H9 (cell line): Measurements from ENCODE around the gene ZNF638. TPM values are rescaled to one million over a fixed set of nuclear protein-coding genes. Genes with fewer than 3 reads are reported as not detected.

Experiments
- DNase-seq: peaks from one replicate; pipeline ENCODE4 v3.0.0-alpha.2; 2017
- H2AFZ ChIP-seq: one replicate; pipeline ENCODE4 v1.6.1; 2013; ENCODE audit warnings: mild to moderate bottlenecking, low read length, control low read depth, moderate library complexity
- H2AK5ac ChIP-seq: 2 replicates; pipeline ENCODE4 v1.6.1; 2013; ENCODE audit warnings: low read length, control low read depth, mixed read lengths; ENCODE audit not compliant: insufficient read length
- H2BK120ac ChIP-seq: one replicate; pipeline ENCODE4 v1.6.1; 2013; ENCODE audit warnings: low read depth, mild to moderate bottlenecking, low read length, control low read depth, inconsistent platforms; ENCODE audit not compliant: poor library complexity, severe bottlenecking
- H2BK12ac ChIP-seq: 2 replicates; pipeline ENCODE4 v1.6.1; 2013; ENCODE audit warnings: low read length, control low read depth, mixed read lengths, low read depth; ENCODE audit not compliant: insufficient read length
- H2BK15ac ChIP-seq: 2 replicates; pipeline ENCODE4 v1.6.1; 2013; ENCODE audit warnings: low read depth, low read length, control low read depth
- H2BK20ac ChIP-seq: one replicate; pipeline ENCODE4 v1.6.1; 2013; ENCODE audit warnings: low read depth, mild to moderate bottlenecking, low read length, control low read depth, inconsistent platforms; ENCODE audit not compliant: poor library complexity, severe bottlenecking
- H2BK5ac ChIP-seq: 2 replicates; pipeline ENCODE4 v1.6.1; 2013; ENCODE audit warnings: low read length, control low read depth, mixed read lengths; ENCODE audit not compliant: insufficient read length
- H3K14ac ChIP-seq: 2 replicates; pipeline ENCODE4 v1.6.1; 2013; ENCODE audit warnings: low read length, control low read depth; ENCODE audit not compliant: insufficient read depth
- H3K18ac ChIP-seq: 2 replicates; pipeline ENCODE4 v1.6.1; 2013; ENCODE audit warnings: low read depth, mild to moderate bottlenecking, mixed read lengths, low read length, control low read depth; ENCODE audit not compliant: insufficient read length
- H3K23ac ChIP-seq: 2 replicates; pipeline ENCODE4 v1.6.1; 2013; ENCODE audit warnings: low read length, control low read depth, mixed read lengths, low read depth; ENCODE audit not compliant: insufficient read length
- H3K23me2 ChIP-seq: 2 replicates; pipeline ENCODE4 v1.6.1; 2013; ENCODE audit warnings: low read depth, mild to moderate bottlenecking, mixed read lengths, low read length, control low read depth; ENCODE audit not compliant: insufficient read length, poor library complexity, severe bottlenecking
- H3K27ac ChIP-seq: 2 replicates; pipeline ENCODE4 v1.5.1; 2013; ENCODE audit warnings: low read length, control low read depth, mixed read lengths, low read depth; ENCODE audit not compliant: insufficient read length
- H3K27me3 ChIP-seq: 2 replicates; pipeline ENCODE4 v1.6.1; 2013; ENCODE audit warnings: low read length, control low read depth, inconsistent platforms; ENCODE audit not compliant: insufficient read depth
- H3K4ac ChIP-seq: 2 replicates; pipeline ENCODE4 v1.6.1; 2013; ENCODE audit warnings: low read depth, mild to moderate bottlenecking, control low read depth, inconsistent platforms, low read length, moderate library complexity
- H3K4me1 ChIP-seq: 2 replicates; pipeline ENCODE4 v1.6.1; 2013; ENCODE audit warnings: low read length, control low read depth, inconsistent platforms; ENCODE audit not compliant: insufficient read depth
- H3K4me2 ChIP-seq: 2 replicates; pipeline ENCODE4 v1.6.1; 2013; ENCODE audit warnings: low read length, control low read depth, mixed read lengths; ENCODE audit not compliant: insufficient read length, insufficient read depth
- H3K56ac ChIP-seq: 2 replicates; pipeline ENCODE4 v1.6.1; 2013; ENCODE audit warnings: low read depth, mild to moderate bottlenecking, mixed read lengths, low read length, control low read depth; ENCODE audit not compliant: insufficient read length
- H3K79me1 ChIP-seq: 2 replicates; pipeline ENCODE4 v1.6.1; 2013; ENCODE audit warnings: low read depth, mild to moderate bottlenecking, moderate library complexity, low read length, control low read depth, inconsistent platforms; ENCODE audit not compliant: insufficient read depth, poor library complexity, severe bottlenecking
- H3K79me2 ChIP-seq: 2 replicates; pipeline ENCODE4 v1.6.1; 2013; ENCODE audit warnings: low read length, control low read depth, inconsistent platforms; ENCODE audit not compliant: insufficient read depth
- H3K9ac ChIP-seq: 2 replicates; pipeline ENCODE4 v1.6.1; 2013; ENCODE audit warnings: low read length, control low read depth, mixed read lengths; ENCODE audit not compliant: insufficient read length; ENCODE audit errors: extremely low read depth
- H3K9me3 ChIP-seq: one replicate; pipeline ENCODE4 v1.6.1; 2013; ENCODE audit warnings: low read depth, low read length, inconsistent platforms; ENCODE audit not compliant: control insufficient read depth
- H3T11ph ChIP-seq: one replicate; pipeline ENCODE4 v1.6.1; 2013; ENCODE audit warnings: mild to moderate bottlenecking, low read length, control low read depth, inconsistent platforms
- H4K20me1 ChIP-seq: one replicate; pipeline ENCODE4 v1.6.1; 2013; ENCODE audit not compliant: control insufficient read depth, insufficient read length, insufficient read depth
- H4K5ac ChIP-seq: 2 replicates; pipeline ENCODE4 v1.6.1; 2013; ENCODE audit warnings: low read depth, mild to moderate bottlenecking, mixed read lengths, low read length, control low read depth; ENCODE audit not compliant: insufficient read length
- H4K8ac ChIP-seq: replicated peaks from 2 replicates; pipeline ENCODE4 v1.6.1; 2013; ENCODE audit warnings: low read length, control low read depth, mixed read lengths, low read depth; ENCODE audit not compliant: insufficient read length
- H4K91ac ChIP-seq: 2 replicates; pipeline ENCODE4 v1.6.1; 2013; ENCODE audit warnings: low read depth, mild to moderate bottlenecking, moderate library complexity, mixed read lengths, low read length, control low read depth; ENCODE audit not compliant: insufficient read length
- H3K27ac Mint-ChIP-seq, 3 experiments: 2 replicates in 2 of 3; 3 replicates in 1 of 3; pipeline ENCODE4 v1.8.0; 2020 to 2021; ENCODE audit warnings: mixed read lengths in 3 of 3, mild to moderate bottlenecking in 1 of 3, moderate library complexity in 1 of 3
- H3K27me3 Mint-ChIP-seq: 2 replicates; pipeline ENCODE4 v1.8.0; 2021; ENCODE audit warnings: low read depth, mild to moderate bottlenecking, moderate library complexity, mixed read lengths
- H3K36me3 Mint-ChIP-seq, 3 experiments: 2 replicates in 2 of 3; 3 replicates in 1 of 3; pipeline ENCODE4 v1.8.0; 2020 to 2021; ENCODE audit warnings: low read depth in 3 of 3, mixed read lengths in 3 of 3; ENCODE audit not compliant: insufficient read depth in 1 of 3
- H3K4me1 Mint-ChIP-seq, 2 experiments: 2 replicates each; pipeline ENCODE4 v1.8.0; 2020; ENCODE audit warnings: mixed read lengths in 2 of 2
- H3K4me3 Mint-ChIP-seq, 2 experiments: 2 replicates in 1 of 2; 3 replicates in 1 of 2; pipeline ENCODE4 v1.8.0; 2020 to 2021; ENCODE audit warnings: mild to moderate bottlenecking in 2 of 2, mixed read lengths in 2 of 2, moderate library complexity in 1 of 2
- H3K9me3 Mint-ChIP-seq, 2 experiments: 2 replicates in 1 of 2; 3 replicates in 1 of 2; pipeline ENCODE4 v1.8.0; 2020; ENCODE audit warnings: mild to moderate bottlenecking in 2 of 2, mixed read lengths in 2 of 2, moderate library complexity in 1 of 2
- WGBS: extraction: QIAGEN DNeasy Blood & Tissue Kit; methylation state at CpG from one replicate; pipeline ENCODE4 v1.1.7; 2013; ENCODE audit warnings: missing lambda C conversion rate, low lambda C conversion rate, mixed read lengths; ENCODE audit not compliant: insufficient read length; ENCODE audit errors: extremely low coverage; 5-methylcytosine and 5-hydroxymethylcytosine counted together
- total RNA-seq: library from RNA; stranded (reverse); gene quantifications from 2 replicates; pipeline ENCODE4 v1.2.1, GENCODE V29; 2021
- TF ChIP-seq, protein P1 (sequence below): fragments of 200-600 bp; sonication (generic); conservative IDR thresholded peaks from 3 replicates; pipeline ENCODE4 v1.8.0; 2021; ENCODE audit warnings: antibody characterized with exemption, mild to moderate bottlenecking

Gene ZNF638
- total RNA-seq, 1 experiment from 2014 or later: 146 TPM

DNA sequence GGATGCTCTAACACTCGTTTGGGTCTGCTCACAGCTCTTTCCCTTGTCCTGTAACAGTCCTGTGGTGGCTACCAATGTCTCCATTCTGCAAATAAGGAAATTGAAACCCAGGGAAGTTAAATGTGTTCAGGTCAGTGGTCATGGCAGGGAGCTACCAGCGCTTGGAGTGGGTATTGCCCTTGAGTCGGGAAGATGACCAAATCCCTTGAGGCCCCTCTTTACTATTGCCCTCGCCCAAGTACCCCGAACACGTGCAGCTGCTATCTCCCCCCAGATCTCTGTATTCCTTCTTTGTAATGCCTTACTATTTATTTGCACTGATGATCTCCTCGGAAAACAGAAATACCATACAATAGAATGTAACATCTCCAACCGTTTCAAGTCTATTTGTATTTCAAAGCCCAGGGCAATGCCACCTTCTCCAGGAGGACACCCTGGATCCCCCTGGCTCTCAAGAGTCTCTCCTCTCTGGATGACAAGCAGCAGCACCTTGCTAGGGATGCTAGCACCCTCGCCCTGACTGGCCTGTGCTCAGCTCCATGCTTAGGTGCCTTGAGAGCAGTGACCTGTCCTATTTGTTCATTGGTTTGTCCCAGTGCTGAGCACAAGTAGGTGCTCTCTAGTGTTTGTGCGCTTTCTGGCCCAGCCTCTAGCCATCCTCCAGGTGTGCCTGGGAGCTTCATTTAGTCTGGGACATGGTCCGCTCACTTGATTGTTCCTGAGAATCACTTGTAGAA, 136.9 kb downstream of the ZNF638 start:
- H2BK20ac ChIP-seq: no peak overlapping the region
- no peak overlapping the region for H3K14ac ChIP-seq
- no peak overlapping the region for H4K91ac ChIP-seq
- no peak overlapping the region for H2BK15ac ChIP-seq
- H3K9ac ChIP-seq: no peak overlapping the region
- H2AK5ac ChIP-seq: no peak overlapping the region
- no peak overlapping the region for H3K4ac ChIP-seq
- H3K4me1 ChIP-seq: no peaks in the 10 kb centered on the region; the same call in 1 of the 2 replicates
- no peak overlapping the region for H3K4me2 ChIP-seq
- peaks cover 10 to 11% of the 10 kb centered on the region in 2 experiments for H3K4me1 Mint-ChIP-seq
- H2AFZ ChIP-seq: no peak overlapping the region
- H3K27ac Mint-ChIP-seq: no peak overlapping the region
- no peak overlapping the region for H3K23ac ChIP-seq
- no peak overlapping the region for H2BK12ac ChIP-seq
- no peaks in the 10 kb centered on the region for H3K9me3 Mint-ChIP-seq
- no peak overlapping the region for H2BK5ac ChIP-seq
- no peaks in the 10 kb centered on the region for H3K9me3 ChIP-seq
- no peak overlapping the region for H3K18ac ChIP-seq
- H3T11ph ChIP-seq: no peak overlapping the region
- no peak overlapping the region for H3K56ac ChIP-seq
- no CpG with 5 or more reads among the region's 11 CpGs for WGBS
- no peak overlapping the region for H3K4me3 Mint-ChIP-seq
- H3K27me3 Mint-ChIP-seq: peaks cover 43% of the 10 kb centered on the region
- no peaks in the 10 kb centered on the region for H3K79me1 ChIP-seq
- H4K5ac ChIP-seq: no peak overlapping the region
- H3K36me3 Mint-ChIP-seq: no peaks in the 10 kb centered on the region
- no peak overlapping the region for H3K27ac ChIP-seq
- H4K20me1 ChIP-seq: no peaks in the 10 kb centered on the region
- DNase-seq: no peak
- H3K27me3 ChIP-seq: peaks cover 43% of the 10 kb centered on the region
- H3K79me2 ChIP-seq: no peaks in the 10 kb centered on the region
- no peak overlapping the region for H2BK120ac ChIP-seq
- TF ChIP-seq, protein P1, sequence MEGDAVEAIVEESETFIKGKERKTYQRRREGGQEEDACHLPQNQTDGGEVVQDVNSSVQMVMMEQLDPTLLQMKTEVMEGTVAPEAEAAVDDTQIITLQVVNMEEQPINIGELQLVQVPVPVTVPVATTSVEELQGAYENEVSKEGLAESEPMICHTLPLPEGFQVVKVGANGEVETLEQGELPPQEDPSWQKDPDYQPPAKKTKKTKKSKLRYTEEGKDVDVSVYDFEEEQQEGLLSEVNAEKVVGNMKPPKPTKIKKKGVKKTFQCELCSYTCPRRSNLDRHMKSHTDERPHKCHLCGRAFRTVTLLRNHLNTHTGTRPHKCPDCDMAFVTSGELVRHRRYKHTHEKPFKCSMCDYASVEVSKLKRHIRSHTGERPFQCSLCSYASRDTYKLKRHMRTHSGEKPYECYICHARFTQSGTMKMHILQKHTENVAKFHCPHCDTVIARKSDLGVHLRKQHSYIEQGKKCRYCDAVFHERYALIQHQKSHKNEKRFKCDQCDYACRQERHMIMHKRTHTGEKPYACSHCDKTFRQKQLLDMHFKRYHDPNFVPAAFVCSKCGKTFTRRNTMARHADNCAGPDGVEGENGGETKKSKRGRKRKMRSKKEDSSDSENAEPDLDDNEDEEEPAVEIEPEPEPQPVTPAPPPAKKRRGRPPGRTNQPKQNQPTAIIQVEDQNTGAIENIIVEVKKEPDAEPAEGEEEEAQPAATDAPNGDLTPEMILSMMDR: no peak
- no peak overlapping the region for H4K8ac ChIP-seq
- peaks cover 14% of the 10 kb centered on the region for H3K23me2 ChIP-seq
